GM18508 (cell line): Measurements from ENCODE around the gene NINJ1.

ENCODE experiments used
- ATAC-seq: cut with Tn5 transposase; IDR thresholded peaks from one replicate; pipeline ENCODE4 v1.9.1; 2021; ENCODE audit warnings: moderate number of reproducible peaks; ENCODE audit not compliant: insufficient read depth, unreplicated experiment

The NINJ1 gene

GRCh38 chr9:93133681-93134014, 403 bp downstream of the NINJ1 start:
- peak; percentile 10 for ATAC-seq

DNA sequence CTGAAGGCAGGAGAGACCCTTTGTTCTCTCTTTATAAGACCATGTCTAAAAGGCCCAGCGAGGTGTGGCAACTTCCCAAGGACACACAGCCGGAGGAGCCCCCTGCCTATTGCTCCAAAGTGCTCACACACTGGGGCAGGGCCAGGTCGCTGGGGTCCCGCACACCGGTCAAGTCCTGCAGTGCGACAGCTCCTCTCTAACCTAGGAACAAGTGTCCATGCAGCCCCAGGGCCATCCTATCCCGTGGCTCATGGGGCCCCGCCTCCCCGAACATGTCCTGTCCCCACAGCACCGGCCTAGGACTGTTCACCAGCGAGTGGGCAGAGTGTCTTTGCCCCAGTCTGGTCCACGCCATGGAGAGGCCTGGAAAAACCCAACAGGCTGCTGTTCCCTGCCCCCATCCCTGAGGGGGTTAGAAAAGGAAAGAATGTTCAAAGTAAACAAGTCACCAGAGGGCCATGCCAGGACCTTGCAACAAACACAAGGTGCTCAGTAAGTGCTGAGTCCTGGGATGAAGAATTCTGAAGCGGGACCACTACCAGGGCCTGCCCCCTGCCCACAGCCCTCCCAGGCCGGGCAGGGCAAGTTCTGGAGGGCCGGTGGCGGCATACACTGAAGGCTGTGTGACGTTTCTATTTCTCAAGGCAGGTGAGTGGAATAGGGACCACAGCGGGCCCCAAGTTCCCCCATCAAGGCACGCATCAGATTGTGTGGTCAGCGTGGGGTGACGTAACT, 938 bp downstream of the NINJ1 start:
- ATAC-seq, result peak; percentile 32

DNA sequence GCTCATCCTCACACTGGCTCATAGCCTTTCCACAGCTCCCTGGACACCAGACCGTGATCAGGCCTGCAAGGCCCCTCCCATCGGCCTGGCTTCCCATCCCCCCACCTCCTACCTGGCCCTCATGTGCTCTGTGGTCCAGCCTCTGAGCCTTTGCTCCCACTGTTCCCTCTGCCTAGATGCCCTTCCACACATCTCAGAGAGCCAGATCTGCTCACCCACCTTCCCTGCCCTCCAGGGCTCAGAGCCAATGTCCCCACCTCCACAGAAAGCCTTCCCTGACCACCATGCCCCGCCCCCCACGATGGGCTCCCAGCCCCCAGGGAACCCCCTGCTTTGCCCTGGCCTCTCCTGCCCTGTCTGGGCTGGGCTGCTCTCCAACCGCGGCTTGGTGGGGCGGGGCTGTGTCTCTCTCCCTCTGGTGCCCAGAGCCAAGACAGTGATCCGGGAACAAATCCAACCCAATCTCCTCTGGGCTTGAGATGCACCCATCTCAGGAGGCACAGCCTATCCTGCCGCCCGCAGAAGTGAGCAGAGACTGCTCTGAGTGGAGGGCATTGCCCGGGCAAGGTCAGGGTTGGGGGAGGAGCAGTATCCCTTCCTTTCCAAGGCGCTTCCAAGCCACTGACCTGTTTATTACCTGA, 1.6 kb downstream of the NINJ1 start:
- no peak for ATAC-seq

GRCh38 chr9:93131599-93132286, 2.3 kb downstream of the NINJ1 start:
- no peak for ATAC-seq

- ATAC-seq, result no peak
Observed at GRCh38 chr9:93130861-93131481, 3.1 kb downstream of the NINJ1 start.

GRCh38 chr9:93129691-93130500, 4.2 kb downstream of the NINJ1 start:
- ATAC-seq, result no peak

DNA sequence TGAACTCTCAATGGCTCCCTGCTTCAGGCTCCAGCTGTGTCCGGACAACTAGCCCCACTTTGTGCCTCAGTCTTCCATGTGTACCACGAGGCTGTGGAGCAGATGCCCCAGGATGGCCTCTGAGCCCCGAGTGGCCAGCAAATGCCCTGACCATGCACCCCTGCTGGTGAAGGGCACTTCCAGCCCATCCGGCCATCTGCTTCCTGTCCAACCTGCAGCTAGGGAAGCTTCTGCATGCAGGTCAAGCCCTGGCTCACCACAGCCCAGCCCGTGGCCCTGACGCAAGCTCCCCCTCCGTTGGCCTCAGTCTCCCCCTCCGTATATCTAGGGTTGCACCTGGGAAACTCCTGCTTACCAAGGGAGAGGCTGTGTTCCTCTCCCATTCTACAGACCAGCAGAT, 4.8 kb downstream of the NINJ1 start:
- ATAC-seq, result no peak

DNA sequence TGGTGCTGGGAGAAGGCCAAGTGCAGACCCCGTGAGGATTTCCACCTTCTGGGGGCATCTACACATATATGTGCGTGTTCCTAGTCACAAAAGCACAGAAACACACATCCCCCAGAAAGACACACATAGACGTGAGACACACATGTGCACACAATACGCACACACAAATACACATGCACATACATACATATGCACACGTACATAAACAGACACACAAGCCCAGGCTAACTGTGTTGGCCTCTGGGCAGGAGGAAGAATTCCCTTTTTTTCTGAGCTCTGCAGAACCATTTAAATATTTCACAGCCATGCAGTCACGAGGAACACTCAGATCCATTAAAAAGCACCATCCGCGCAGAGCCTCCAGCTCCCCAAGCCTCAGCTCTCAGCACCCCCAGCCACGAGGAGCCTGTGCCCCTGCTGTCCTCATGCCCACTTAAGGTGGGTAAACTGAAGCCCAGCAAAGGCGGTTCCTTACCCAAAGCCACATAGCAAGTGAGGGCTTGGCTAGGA, 5.3 kb downstream of the NINJ1 start:
- ATAC-seq, result no peak

DNA sequence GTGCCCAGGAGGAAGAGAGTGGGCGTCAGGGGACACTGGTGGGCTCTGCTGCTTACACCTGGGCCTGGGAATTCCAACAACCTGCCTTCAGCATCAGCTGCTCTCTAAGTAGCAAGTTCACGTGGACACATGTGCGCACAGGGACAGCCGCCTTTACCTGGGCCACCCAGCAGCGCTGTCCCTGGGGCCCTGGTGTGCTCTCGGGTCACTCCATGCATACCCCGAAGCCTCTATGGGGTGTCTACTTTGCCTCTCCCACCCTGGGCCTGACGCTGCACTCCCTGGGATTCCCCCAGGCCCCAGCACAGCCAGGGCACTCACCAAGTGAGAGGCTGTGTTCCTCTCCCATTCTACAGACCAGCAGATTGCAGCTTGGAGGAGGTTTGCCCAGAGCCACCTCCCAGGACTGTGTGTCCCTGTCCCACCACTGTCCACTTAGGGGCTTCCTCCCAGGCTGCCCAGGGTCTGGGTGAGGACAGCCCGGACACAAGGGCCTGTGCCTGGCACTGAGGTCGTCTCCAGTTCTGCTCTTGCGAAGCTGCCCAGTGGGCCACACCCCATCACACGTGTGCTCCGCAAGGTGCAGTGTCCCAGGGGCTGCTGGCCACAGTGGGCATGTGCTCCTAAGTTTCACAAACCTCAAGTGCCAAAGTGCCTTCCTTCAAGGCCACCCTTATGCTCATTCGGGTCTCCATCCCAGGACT, 5.9 kb downstream of the NINJ1 start:
- ATAC-seq, result no peak

DNA sequence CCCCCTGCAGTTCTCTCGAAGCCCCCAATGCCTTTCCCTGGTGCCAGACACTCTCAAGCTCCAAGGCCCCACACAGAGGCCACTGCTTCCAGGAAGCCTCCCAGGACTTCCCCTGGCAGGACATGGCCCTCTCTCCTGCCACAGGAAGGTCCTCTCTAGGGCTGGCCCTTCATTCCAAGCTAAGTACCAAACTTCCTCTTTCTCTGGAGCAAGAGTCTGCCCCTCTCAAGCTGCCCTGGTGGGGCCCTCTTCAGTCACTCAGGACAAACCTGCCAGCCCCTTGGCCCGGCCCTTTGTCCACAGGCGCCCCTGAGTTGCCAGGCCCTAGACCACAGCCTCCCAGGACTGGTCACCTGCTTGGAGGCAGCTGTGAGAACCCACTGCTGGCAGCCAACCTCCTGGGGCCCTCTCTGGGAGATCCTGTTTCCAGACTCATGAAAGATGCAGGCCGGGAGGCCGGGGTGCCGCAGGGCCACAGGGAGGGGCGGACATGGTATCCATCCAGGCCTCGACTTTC, 6.6 kb downstream of the NINJ1 start:
- no peak for ATAC-seq

- ATAC-seq, result no peak
Observed at GRCh38 chr9:93126825-93127368, 7.2 kb downstream of the NINJ1 start.

GRCh38 chr9:93126151-93126781, 7.8 kb downstream of the NINJ1 start:
- no peak for ATAC-seq

GRCh38 chr9:93125331-93125894, 8.6 kb downstream of the NINJ1 start:
- no peak for ATAC-seq

- ATAC-seq, result no peak
Observed at GRCh38 chr9:93124793-93125192, 9.3 kb downstream of the NINJ1 start.

DNA sequence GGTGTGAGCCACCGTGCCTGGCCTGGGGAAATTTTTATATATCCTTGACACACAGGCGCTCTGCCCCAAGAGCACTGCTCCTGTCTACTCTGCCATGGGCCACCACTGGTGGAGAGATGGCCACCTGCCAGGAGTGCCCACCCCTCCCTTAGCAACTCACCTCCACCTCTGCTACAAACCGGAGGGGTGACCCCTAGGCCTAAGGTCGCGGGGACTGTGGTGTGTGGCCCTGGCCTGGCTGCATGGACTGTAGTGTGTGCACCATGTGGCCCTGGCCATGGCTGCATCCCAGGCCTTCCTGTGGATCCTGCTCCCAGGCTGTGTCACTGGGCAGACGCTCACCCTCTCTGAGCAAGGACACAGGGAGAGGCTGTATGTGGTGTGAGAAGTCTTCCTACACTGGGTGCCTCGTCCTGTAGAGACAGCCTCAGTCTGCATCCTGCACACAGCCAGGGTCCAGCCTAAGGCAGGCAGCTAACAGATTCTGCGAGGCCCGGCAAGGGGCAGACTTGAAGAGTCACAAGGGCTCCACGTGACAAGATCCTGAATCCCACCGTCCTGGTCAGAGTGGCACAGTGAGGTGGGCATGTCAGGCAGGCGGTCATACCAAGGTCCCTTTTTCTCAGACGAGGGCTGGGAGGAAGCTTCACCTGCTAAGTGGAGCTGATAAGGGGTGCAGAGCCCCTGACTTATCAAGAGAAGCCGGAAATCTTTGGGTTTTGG, 10.3 kb downstream of the NINJ1 start:
- no peak for ATAC-seq

GRCh38 chr9:93122721-93123221, 11.3 kb downstream of the NINJ1 start:
- no peak for ATAC-seq
